GM19043 (cell line): ENCODE results near the gene ARMC12.

Source experiments
- ATAC-seq: cut with Tn5 transposase; IDR thresholded peaks from one replicate; pipeline ENCODE4 v1.9.1; 2021; ENCODE audit warnings: low read depth; ENCODE audit not compliant: unreplicated experiment

ARMC12 gene

GRCh38 chr6:35765739-35766138 is 28.9 kb downstream of the ARMC12 start:
- no peak for ATAC-seq

GRCh38 chr6:35769211-35769610 is 32.4 kb downstream of the ARMC12 start:
- no peak for ATAC-seq

- no peak for ATAC-seq
Observed at GRCh38 chr6:35771343-35771627, 34.5 kb downstream of the ARMC12 start.

GRCh38 chr6:35774116-35774794 is 37.4 kb downstream of the ARMC12 start:
- ATAC-seq = no peak

- ATAC-seq = no peak
Observed at GRCh38 chr6:35775031-35775430, 38.2 kb downstream of the ARMC12 start.

GRCh38 chr6:35776364-35777215 is 39.8 kb downstream of the ARMC12 start, which contains the start of gene CLPSL2:
TSS of gene CLPSL2 (plus strand) at chr6:35776598. CDS start at chr6:35776619, 21 bp downstream.
- no peak for ATAC-seq

- ATAC-seq = no peak
Observed at GRCh38 chr6:35777356-35778102, 40.7 kb downstream of the ARMC12 start.

GRCh38 chr6:35778437-35778836 is 41.6 kb downstream of the ARMC12 start:
- ATAC-seq = no peak

GRCh38 chr6:35780719-35781118 is 43.9 kb downstream of the ARMC12 start, which contains the start of gene CLPSL1:
TSS of gene CLPSL1 (plus strand) at chr6:35781019. CDS start at chr6:35781111, 92 bp downstream.
- ATAC-seq = no peak

GRCh38 chr6:35781290-35781689 is 44.5 kb downstream of the ARMC12 start:
- no peak for ATAC-seq

- no peak for ATAC-seq
Observed at GRCh38 chr6:35782424-35782823, 45.6 kb downstream of the ARMC12 start.

- ATAC-seq = no peak
Observed at GRCh38 chr6:35784200-35784599, 47.4 kb downstream of the ARMC12 start.

GRCh38 chr6:35786272-35786671 is 49.4 kb downstream of the ARMC12 start:
- ATAC-seq = no peak

GRCh38 chr6:35786810-35787209 is 50.0 kb downstream of the ARMC12 start:
- no peak for ATAC-seq

GRCh38 chr6:35787266-35788218 is 50.7 kb downstream of the ARMC12 start:
- ATAC-seq = no peak

GRCh38 chr6:35788423-35788982 is 51.7 kb downstream of the ARMC12 start:
- no peak for ATAC-seq

- no peak for ATAC-seq
Observed at GRCh38 chr6:35790683-35791082, 53.9 kb downstream of the ARMC12 start.

- no peak for ATAC-seq
Observed at GRCh38 chr6:35794536-35795452, 58.0 kb downstream of the ARMC12 start.
